GM12878 (cell line): ENCODE measurements around the gene CD27. TPM values are rescaled to one million over a fixed set of nuclear protein-coding genes. Genes with fewer than 3 reads are reported as not detected.
A peak's percentile ranks its signal among the peaks of the same experiment; 100 is the strongest.

ENCODE experiments used
- ASH2L ChIP-seq: fragments of 300-600, 200-600 bp; sonication (generic); IDR thresholded peaks from 2 replicates; pipeline ENCODE4 v1.6.1; 2017; ENCODE audit warnings: low read depth, mild to moderate bottlenecking, borderline replicate concordance
- CBX5 ChIP-seq: sonication (generic); IDR thresholded peaks from 2 replicates; pipeline ENCODE4 v1.6.1; 2016; ENCODE audit warnings: low read depth, moderate library complexity, mild to moderate bottlenecking, inconsistent platforms
- ESRRA ChIP-seq: IDR thresholded peaks from 2 replicates; pipeline ENCODE4 v1.6.1; 2012; ENCODE audit warnings: mild to moderate bottlenecking, low read length, improper control_type of control experiment
- HCFC1 ChIP-seq: fragments of 150-350 bp; IDR thresholded peaks from 2 replicates; pipeline ENCODE4 v1.6.1; 2014; ENCODE audit warnings: low read length
- IRF3 ChIP-seq: fragments of 450-650 bp; IDR thresholded peaks from 2 replicates; pipeline ENCODE4 v1.6.1; 2014; ENCODE audit warnings: mild to moderate bottlenecking
- MTA3 ChIP-seq: IDR thresholded peaks from 2 replicates; pipeline ENCODE4 v1.6.1; 2012; ENCODE audit warnings: low read length, inconsistent platforms, borderline replicate concordance
- NFXL1 ChIP-seq: fragments of 450-650 bp; IDR thresholded peaks from 2 replicates; pipeline ENCODE4 v1.6.1; 2017; ENCODE audit warnings: antibody characterized with exemption, mild to moderate bottlenecking, borderline replicate concordance
- NFYB ChIP-seq: IDR thresholded peaks from 2 replicates; pipeline ENCODE4 v1.6.1; 2011; ENCODE audit warnings: low read depth, mild to moderate bottlenecking, low read length, improper control_type of control experiment, moderate library complexity; ENCODE audit not compliant: insufficient read depth
- NR2C1 ChIP-seq: fragments of 450-650 bp; IDR thresholded peaks from 2 replicates; pipeline ENCODE4 v1.6.1; 2017; ENCODE audit warnings: antibody characterized with exemption, mild to moderate bottlenecking, moderate library complexity
- NR2F1 ChIP-seq: fragments of 450-650 bp; conservative IDR thresholded peaks from 2 replicates; pipeline ENCODE4 v1.6.1; 2017; ENCODE audit warnings: mild to moderate bottlenecking
- RB1 ChIP-seq: fragments of 450-650 bp; formaldehyde crosslinking; IDR thresholded peaks from 2 replicates; pipeline ENCODE4 v1.6.1; 2017; ENCODE audit warnings: mild to moderate bottlenecking, borderline replicate concordance
- SIN3A ChIP-seq: IDR thresholded peaks from 2 replicates; pipeline ENCODE4 v1.6.1; 2012; ENCODE audit warnings: low read depth, low read length, improper control_type of control experiment
- ZNF217 ChIP-seq: fragments of 450-650 bp; IDR thresholded peaks from 2 replicates; pipeline ENCODE4 v1.6.1; 2017; ENCODE audit warnings: antibody characterized with exemption, mild to moderate bottlenecking
- polyA plus RNA-seq, 11 experiments: library from polyadenylated mRNA; depleted of rRNA in 4 of 11; unstranded in 6 of 11; stranded (reverse) in 5 of 11; fragments of >200 nt; fragmentation: Nextera tagmentation in 4 of 11; fragmentation: Illumina TruSeq in 1 of 11; extraction: Ambion mirVana in 4 of 11; extraction: Trizol in 1 of 11; gene quantifications; 1 replicate in 1 of 11; 2 replicates in 10 of 11; pipeline versions ENCODE4 v1.2.1 to v1.2.3, GENCODE V29; 2011 to 2016; ENCODE audit warnings: inconsistent platforms in 2 of 11, missing spikeins in 2 of 11, low read depth in 1 of 11
- total RNA-seq, 4 experiments: library from RNA; depleted of rRNA in 3 of 4; stranded (reverse); fragments of >200 nt in 3 of 4; fragmentation: Illumina TruSeq in 1 of 4; extraction: Trizol in 1 of 4; gene quantifications; 2 replicates each; pipeline versions ENCODE4 v1.2.1 to v1.2.3, GENCODE V29; 2013 to 2021
- TF ChIP-seq, protein P1 (sequence below): fragments of 450-650 bp; formaldehyde crosslinking; IDR thresholded peaks from 2 replicates; pipeline ENCODE4 v1.5.0; 2022; ENCODE audit warnings: mild to moderate bottlenecking, missing genetic modification characterization
- TF ChIP-seq, protein P2 (sequence below): IDR thresholded peaks from 2 replicates; pipeline ENCODE4 v1.6.1; 2012; ENCODE audit warnings: mild to moderate bottlenecking, low read depth, low read length
- TF ChIP-seq, protein P3 (sequence below): fragments of 450-650 bp; IDR thresholded peaks from 2 replicates; pipeline ENCODE4 v1.6.1; 2016; ENCODE audit warnings: mild to moderate bottlenecking, moderate library complexity, borderline replicate concordance
- TF ChIP-seq, protein P4 (sequence below): fragments of 450-650 bp; IDR thresholded peaks from 2 replicates; pipeline ENCODE4 v1.6.1; 2016; ENCODE audit warnings: mild to moderate bottlenecking

CD27 gene
- total and polyA plus RNA-seq, 10 of the 15 experiments (the other 5 are each of a cell fraction or from before 2014, with no cell fraction given), result 4.9 to 184 (median 106) TPM

DNA sequence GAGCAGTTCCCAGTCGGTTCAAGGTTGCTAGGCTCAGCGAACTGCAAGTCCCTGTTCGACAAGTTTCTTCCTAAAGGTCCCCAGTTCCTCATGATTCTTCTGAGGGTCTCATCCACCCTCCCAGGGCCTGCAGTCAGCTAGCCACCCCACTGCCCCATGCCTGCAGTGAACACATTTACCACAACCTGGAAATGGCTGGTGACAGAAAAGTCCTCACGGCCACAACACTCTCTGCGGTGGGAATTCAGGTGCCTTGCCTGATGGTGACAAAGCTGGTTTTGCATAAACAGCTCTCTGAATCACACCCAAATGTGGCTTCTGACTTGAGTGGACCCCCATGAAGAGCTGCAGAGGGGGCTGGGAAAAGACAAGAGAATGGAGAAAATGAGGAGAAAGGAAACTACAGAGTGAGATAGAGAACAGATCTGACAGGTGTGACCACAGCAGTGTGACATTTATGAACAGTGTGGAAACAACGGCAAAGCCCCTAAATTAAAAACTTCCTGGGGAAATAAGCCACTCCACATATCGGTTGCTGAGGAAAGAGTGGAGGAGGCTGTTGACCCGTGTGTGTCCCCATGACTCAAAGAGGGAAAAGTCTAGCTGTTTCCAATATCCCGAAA lies 1.3 kb upstream of the CD27 start (continued):
- TF ChIP-seq ZNF217, result no peak
- TF ChIP-seq, protein P1, sequence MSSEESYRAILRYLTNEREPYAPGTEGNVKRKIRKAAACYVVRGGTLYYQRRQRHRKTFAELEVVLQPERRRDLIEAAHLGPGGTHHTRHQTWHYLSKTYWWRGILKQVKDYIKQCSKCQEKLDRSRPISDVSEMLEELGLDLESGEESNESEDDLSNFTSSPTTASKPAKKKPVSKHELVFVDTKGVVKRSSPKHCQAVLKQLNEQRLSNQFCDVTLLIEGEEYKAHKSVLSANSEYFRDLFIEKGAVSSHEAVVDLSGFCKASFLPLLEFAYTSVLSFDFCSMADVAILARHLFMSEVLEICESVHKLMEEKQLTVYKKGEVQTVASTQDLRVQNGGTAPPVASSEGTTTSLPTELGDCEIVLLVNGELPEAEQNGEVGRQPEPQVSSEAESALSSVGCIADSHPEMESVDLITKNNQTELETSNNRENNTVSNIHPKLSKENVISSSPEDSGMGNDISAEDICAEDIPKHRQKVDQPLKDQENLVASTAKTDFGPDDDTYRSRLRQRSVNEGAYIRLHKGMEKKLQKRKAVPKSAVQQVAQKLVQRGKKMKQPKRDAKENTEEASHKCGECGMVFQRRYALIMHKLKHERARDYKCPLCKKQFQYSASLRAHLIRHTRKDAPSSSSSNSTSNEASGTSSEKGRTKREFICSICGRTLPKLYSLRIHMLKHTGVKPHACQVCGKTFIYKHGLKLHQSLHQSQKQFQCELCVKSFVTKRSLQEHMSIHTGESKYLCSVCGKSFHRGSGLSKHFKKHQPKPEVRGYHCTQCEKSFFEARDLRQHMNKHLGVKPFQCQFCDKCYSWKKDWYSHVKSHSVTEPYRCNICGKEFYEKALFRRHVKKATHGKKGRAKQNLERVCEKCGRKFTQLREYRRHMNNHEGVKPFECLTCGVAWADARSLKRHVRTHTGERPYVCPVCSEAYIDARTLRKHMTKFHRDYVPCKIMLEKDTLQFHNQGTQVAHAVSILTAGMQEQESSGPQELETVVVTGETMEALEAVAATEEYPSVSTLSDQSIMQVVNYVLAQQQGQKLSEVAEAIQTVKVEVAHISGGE (CRISPR knock-in tag), result no peak
- no peak for TF ChIP-seq MTA3
- no peak for TF ChIP-seq RB1
- TF ChIP-seq NR2F1, result no peak
- TF ChIP-seq, protein P2, sequence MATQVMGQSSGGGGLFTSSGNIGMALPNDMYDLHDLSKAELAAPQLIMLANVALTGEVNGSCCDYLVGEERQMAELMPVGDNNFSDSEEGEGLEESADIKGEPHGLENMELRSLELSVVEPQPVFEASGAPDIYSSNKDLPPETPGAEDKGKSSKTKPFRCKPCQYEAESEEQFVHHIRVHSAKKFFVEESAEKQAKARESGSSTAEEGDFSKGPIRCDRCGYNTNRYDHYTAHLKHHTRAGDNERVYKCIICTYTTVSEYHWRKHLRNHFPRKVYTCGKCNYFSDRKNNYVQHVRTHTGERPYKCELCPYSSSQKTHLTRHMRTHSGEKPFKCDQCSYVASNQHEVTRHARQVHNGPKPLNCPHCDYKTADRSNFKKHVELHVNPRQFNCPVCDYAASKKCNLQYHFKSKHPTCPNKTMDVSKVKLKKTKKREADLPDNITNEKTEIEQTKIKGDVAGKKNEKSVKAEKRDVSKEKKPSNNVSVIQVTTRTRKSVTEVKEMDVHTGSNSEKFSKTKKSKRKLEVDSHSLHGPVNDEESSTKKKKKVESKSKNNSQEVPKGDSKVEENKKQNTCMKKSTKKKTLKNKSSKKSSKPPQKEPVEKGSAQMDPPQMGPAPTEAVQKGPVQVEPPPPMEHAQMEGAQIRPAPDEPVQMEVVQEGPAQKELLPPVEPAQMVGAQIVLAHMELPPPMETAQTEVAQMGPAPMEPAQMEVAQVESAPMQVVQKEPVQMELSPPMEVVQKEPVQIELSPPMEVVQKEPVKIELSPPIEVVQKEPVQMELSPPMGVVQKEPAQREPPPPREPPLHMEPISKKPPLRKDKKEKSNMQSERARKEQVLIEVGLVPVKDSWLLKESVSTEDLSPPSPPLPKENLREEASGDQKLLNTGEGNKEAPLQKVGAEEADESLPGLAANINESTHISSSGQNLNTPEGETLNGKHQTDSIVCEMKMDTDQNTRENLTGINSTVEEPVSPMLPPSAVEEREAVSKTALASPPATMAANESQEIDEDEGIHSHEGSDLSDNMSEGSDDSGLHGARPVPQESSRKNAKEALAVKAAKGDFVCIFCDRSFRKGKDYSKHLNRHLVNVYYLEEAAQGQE, result no peak
- TF ChIP-seq, protein P3, sequence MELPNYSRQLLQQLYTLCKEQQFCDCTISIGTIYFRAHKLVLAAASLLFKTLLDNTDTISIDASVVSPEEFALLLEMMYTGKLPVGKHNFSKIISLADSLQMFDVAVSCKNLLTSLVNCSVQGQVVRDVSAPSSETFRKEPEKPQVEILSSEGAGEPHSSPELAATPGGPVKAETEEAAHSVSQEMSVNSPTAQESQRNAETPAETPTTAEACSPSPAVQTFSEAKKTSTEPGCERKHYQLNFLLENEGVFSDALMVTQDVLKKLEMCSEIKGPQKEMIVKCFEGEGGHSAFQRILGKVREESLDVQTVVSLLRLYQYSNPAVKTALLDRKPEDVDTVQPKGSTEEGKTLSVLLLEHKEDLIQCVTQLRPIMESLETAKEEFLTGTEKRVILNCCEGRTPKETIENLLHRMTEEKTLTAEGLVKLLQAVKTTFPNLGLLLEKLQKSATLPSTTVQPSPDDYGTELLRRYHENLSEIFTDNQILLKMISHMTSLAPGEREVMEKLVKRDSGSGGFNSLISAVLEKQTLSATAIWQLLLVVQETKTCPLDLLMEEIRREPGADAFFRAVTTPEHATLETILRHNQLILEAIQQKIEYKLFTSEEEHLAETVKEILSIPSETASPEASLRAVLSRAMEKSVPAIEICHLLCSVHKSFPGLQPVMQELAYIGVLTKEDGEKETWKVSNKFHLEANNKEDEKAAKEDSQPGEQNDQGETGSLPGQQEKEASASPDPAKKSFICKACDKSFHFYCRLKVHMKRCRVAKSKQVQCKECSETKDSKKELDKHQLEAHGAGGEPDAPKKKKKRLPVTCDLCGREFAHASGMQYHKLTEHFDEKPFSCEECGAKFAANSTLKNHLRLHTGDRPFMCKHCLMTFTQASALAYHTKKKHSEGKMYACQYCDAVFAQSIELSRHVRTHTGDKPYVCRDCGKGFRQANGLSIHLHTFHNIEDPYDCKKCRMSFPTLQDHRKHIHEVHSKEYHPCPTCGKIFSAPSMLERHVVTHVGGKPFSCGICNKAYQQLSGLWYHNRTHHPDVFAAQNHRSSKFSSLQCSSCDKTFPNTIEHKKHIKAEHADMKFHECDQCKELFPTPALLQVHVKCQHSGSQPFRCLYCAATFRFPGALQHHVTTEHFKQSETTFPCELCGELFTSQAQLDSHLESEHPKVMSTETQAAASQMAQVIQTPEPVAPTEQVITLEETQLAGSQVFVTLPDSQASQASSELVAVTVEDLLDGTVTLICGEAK, result no peak
- TF ChIP-seq CBX5, result no peak
- TF ChIP-seq ASH2L, result no peak
- no peak for TF ChIP-seq ESRRA
- TF ChIP-seq NR2C1, result no peak
- TF ChIP-seq IRF3, result no peak
- no peak for TF ChIP-seq SIN3A
- TF ChIP-seq NFXL1, result no peak
- TF ChIP-seq, protein P4, sequence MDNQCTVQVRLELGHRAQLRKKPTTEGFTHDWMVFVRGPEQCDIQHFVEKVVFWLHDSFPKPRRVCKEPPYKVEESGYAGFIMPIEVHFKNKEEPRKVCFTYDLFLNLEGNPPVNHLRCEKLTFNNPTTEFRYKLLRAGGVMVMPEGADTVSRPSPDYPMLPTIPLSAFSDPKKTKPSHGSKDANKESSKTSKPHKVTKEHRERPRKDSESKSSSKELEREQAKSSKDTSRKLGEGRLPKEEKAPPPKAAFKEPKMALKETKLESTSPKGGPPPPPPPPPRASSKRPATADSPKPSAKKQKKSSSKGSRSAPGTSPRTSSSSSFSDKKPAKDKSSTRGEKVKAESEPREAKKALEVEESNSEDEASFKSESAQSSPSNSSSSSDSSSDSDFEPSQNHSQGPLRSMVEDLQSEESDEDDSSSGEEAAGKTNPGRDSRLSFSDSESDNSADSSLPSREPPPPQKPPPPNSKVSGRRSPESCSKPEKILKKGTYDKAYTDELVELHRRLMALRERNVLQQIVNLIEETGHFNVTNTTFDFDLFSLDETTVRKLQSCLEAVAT, result peak; percentile 75
- no peak for TF ChIP-seq NFYB
- no peak for TF ChIP-seq HCFC1
